ENCODE results near the gene HLA-C. TPM values are rescaled to one million over a fixed set of nuclear protein-coding genes. Genes with fewer than 3 reads are reported as not detected.

Gene HLA-C
- polyA plus RNA-seq, 1 of the 3 experiments (the other 2 are of a cell fraction) = 434 TPM

Small RNA genes lying within 50 kb of the gene (small RNA-seq; reads per million reads assigned to genes)
- 0 reads per million in 7 experiments for gene AL662844.1

Other genes starting within 250 kb of the HLA-C start
- gene C6orf15, start 159.5 kb downstream of the HLA-C start, polyA plus RNA-seq (2012; rRNA removed) = not detected in 2 replicates
- 3.0 and 3.1 TPM in 2 replicates for gene PSORS1C1, start 157.3 kb downstream of the HLA-C start, polyA plus RNA-seq (2012; rRNA removed)
- 0.02 TPM in 1 of 2 replicates, not detected in the other for gene CDSN, start 151.6 kb downstream of the HLA-C start, polyA plus RNA-seq (2012; rRNA removed)
- not detected in 2 replicates for gene PSORS1C2, start 133.0 kb downstream of the HLA-C start, polyA plus RNA-seq (2012; rRNA removed)
- 15.5 and 18.7 TPM in 2 replicates for gene CCHCR1, start 114.3 kb downstream of the HLA-C start, polyA plus RNA-seq (2012; rRNA removed)
- gene TCF19, start 113.5 kb downstream of the HLA-C start, polyA plus RNA-seq (2012; rRNA removed) = 7.0 and 9.3 TPM in 2 replicates
- gene POU5F1, start 101.4 kb downstream of the HLA-C start, polyA plus RNA-seq (2012; rRNA removed) = not detected in 2 replicates
- 18.7 and 18.9 TPM in 2 replicates for gene HLA-B, start 85.1 kb upstream of the HLA-C start, polyA plus RNA-seq (2012; rRNA removed)
- gene MICA, start 131.5 kb upstream of the HLA-C start, polyA plus RNA-seq (2012; rRNA removed) = 28.8 and 32.7 TPM in 2 replicates
- 9.7 and 9.9 TPM in 2 replicates for gene MICB, start 226.1 kb upstream of the HLA-C start, polyA plus RNA-seq (2012; rRNA removed)

All from SK-N-SH (cell line).